ENCODE data around the gene POM121L2.

POM121L2 gene

DNA sequence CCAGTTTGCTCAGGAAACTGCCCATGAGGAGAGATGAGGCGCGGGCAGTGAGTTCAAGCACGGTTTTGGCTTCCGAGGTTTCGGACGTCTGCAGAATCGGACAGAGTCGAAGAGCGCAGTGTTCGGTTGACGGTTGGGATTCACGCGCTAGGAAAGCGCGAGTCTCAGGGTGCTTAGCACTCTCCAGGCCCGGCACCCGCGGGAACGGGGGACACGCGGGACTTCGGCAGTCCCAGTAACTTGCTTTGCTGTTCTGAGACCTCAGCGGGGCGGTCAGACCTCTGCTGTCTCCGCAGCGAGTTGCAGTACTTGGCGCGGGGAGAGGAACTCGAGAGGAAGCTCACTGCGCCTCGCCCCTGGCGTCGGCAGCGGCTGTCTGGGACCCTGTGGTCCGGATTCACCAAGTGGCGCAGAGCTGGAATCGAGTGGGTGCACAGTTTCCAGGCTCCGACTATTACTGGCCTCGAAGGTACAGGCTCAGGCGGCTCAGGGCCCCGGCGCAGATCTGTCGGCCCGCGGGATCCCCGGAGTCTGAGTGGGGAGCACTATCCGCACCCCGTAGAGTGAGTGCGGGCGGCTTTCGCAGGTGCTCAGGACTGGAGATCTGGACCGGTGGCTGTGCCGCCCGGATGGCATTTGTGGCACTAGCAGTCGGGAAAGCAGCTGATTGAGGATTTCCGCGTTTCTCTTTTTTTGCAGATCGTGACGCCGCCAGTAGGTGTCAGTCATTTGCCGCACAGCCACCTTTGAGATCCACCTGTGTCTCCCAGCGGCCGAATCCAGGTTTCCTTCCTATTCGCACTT lies at the start of gene POM121L2:
POM121L2 (minus strand) TSS at position 128 of the 804 bp plus-strand sequence; CDS start at position 25, 103 bp downstream.
- no peak for TF ChIP-seq CEBPB (IDR thresholded peaks at IDR 0.05)
- TF ChIP-seq EGR1 (IDR thresholded peaks at IDR 0.05) = no peak
- TF ChIP-seq RAD21 (IDR thresholded peaks at IDR 0.05; ENCODE audit: low read depth) = peak; percentile 95
- TF ChIP-seq, protein P1, sequence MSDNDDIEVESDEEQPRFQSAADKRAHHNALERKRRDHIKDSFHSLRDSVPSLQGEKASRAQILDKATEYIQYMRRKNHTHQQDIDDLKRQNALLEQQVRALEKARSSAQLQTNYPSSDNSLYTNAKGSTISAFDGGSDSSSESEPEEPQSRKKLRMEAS (IDR thresholded peaks at IDR 0.05) = peak; percentile 5; the same call in 1 of the 2 replicates
- TF ChIP-seq YY1 (IDR thresholded peaks at IDR 0.05; ENCODE audit: low read depth) = no peak
- no peak for TF ChIP-seq ZBTB7A (IDR thresholded peaks at IDR 0.05; ENCODE audit: low read depth)
- TF ChIP-seq, protein P2, sequence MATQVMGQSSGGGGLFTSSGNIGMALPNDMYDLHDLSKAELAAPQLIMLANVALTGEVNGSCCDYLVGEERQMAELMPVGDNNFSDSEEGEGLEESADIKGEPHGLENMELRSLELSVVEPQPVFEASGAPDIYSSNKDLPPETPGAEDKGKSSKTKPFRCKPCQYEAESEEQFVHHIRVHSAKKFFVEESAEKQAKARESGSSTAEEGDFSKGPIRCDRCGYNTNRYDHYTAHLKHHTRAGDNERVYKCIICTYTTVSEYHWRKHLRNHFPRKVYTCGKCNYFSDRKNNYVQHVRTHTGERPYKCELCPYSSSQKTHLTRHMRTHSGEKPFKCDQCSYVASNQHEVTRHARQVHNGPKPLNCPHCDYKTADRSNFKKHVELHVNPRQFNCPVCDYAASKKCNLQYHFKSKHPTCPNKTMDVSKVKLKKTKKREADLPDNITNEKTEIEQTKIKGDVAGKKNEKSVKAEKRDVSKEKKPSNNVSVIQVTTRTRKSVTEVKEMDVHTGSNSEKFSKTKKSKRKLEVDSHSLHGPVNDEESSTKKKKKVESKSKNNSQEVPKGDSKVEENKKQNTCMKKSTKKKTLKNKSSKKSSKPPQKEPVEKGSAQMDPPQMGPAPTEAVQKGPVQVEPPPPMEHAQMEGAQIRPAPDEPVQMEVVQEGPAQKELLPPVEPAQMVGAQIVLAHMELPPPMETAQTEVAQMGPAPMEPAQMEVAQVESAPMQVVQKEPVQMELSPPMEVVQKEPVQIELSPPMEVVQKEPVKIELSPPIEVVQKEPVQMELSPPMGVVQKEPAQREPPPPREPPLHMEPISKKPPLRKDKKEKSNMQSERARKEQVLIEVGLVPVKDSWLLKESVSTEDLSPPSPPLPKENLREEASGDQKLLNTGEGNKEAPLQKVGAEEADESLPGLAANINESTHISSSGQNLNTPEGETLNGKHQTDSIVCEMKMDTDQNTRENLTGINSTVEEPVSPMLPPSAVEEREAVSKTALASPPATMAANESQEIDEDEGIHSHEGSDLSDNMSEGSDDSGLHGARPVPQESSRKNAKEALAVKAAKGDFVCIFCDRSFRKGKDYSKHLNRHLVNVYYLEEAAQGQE (IDR thresholded peaks at IDR 0.05; ENCODE audit: low read depth) = no peak
- TF ChIP-seq, protein P3, sequence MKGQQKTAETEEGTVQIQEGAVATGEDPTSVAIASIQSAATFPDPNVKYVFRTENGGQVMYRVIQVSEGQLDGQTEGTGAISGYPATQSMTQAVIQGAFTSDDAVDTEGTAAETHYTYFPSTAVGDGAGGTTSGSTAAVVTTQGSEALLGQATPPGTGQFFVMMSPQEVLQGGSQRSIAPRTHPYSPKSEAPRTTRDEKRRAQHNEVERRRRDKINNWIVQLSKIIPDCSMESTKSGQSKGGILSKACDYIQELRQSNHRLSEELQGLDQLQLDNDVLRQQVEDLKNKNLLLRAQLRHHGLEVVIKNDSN (IDR thresholded peaks at IDR 0.05) = 0 out of 2 replicates have a peak, but pooled peaks have one; percentile 36

DNA sequence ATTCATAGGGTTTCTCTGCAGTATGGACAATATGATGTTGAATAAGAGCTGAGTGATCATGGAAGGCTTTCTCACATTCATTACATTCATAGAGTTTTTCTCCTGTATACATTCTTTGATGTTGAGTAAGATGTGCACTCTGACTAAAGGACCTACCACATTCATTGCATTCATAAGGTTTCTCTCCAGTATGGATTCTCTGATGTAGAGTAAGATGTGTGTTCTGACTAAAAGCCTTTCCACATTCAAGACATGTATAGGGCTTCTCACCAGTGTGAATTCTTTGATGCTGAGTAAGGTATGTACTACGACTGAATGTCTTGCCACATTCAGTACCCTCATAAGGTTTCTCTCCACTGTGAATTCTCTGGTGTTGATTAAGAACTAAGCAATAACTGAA lies 47.2 kb upstream of the POM121L2 start:
- TF ChIP-seq, protein P1 (IDR thresholded peaks at IDR 0.05) = no peak
- no peak for TF ChIP-seq FOXM1 (IDR thresholded peaks at IDR 0.05; ENCODE audit: borderline replicate concordance, low read depth)
- TF ChIP-seq TAF1 (IDR thresholded peaks at IDR 0.05; ENCODE audit: low read depth) = no peak
- TF ChIP-seq RAD21 (IDR thresholded peaks at IDR 0.05; ENCODE audit: low read depth) = no peak
- no peak for TF ChIP-seq NFIC (IDR thresholded peaks at IDR 0.05)
- no peak for TF ChIP-seq TEAD4 (IDR thresholded peaks at IDR 0.05)
- TF ChIP-seq CREB1 (IDR thresholded peaks at IDR 0.05; ENCODE audit: low read depth) = no peak
- TF ChIP-seq CEBPB (IDR thresholded peaks at IDR 0.05) = no peak
- TF ChIP-seq TCF12 (IDR thresholded peaks at IDR 0.05; ENCODE audit: low read depth) = no peak
- no peak for TF ChIP-seq EGR1 (IDR thresholded peaks at IDR 0.05)

DNA sequence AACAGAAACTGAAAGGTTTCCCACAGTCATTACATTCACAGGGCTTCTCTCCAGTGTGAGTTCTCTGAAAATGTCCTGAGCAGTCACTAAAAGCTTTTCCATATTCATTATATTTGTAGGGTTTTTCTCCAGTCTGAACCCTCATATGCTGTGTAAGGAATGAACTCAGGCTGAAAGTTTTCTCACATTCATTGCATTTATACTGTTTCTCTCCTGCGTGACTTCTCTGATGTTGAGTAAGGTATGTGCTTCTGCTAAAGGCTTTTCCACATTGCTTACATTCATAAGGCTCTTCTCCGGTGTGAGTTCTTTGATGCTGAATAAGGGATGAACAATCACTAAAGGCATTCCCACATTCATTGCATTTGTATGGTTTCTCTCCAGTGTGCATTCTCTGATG lies 46.7 kb upstream of the POM121L2 start:
- TF ChIP-seq, protein P3 (IDR thresholded peaks at IDR 0.05) = no peak
- TF ChIP-seq, protein P2 (IDR thresholded peaks at IDR 0.05; ENCODE audit: low read depth) = no peak

DNA sequence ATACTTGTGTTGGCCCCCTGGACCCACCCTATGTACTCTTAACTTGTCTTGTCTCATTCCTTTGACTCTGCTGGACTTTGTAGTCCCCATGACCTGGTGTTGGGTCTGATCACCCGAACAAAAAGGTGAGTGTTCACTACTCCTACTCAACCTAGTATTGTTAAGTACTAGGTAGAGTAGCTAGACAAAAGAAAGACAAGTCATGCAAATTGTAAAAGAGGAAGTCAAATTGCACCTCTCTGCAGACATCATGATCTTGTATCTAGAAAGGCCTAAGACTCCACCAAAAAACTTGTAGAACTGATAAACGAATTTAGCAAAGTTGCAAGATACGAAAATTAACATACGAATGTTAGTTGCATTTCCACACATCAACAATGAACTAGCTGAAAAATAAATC lies 40.8 kb upstream of the POM121L2 start:
- TF ChIP-seq, protein P1 (IDR thresholded peaks at IDR 0.05) = no peak
- TF ChIP-seq, protein P3 (IDR thresholded peaks at IDR 0.05) = no peak
- no peak for TF ChIP-seq EP300 (IDR thresholded peaks at IDR 0.05; ENCODE audit: borderline replicate concordance)

DNA sequence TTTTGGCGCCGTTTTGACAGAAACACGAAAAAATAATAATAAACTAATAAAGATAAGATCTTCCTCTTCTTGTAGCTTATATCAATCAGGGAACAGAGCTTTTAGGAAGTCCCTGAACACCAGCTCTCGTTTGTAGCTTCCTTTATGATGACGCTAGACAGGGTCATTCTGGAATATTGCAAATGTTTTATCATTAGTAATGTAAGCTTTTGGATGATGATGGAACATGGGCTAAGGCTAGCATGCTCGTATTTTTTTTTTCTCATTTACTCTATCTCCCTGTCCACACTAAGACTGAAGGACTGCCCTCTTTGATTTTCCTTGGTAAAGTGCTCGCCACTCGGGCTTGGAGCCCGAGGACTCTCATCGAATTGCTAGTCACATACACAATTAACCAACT lies 22.1 kb upstream of the POM121L2 start:
- TF ChIP-seq, protein P3 (IDR thresholded peaks at IDR 0.05) = no peak
- TF ChIP-seq FOXM1 (IDR thresholded peaks at IDR 0.05; ENCODE audit: borderline replicate concordance, low read depth) = no peak
- no peak for TF ChIP-seq EGR1 (IDR thresholded peaks at IDR 0.05)
- TF ChIP-seq, protein P1 (IDR thresholded peaks at IDR 0.05) = no peak
- no peak for TF ChIP-seq YY1 (IDR thresholded peaks at IDR 0.05; ENCODE audit: low read depth)
- no peak for TF ChIP-seq CREB1 (IDR thresholded peaks at IDR 0.05; ENCODE audit: low read depth)
- TF ChIP-seq, protein P2 (IDR thresholded peaks at IDR 0.05; ENCODE audit: low read depth) = no peak
- TF ChIP-seq TEAD4 (IDR thresholded peaks at IDR 0.05) = no peak
- no peak for TF ChIP-seq ZBTB7A (IDR thresholded peaks at IDR 0.05; ENCODE audit: low read depth)
